GM23338 (cell line): ENCODE data around the gene USP24. TPM values are rescaled to one million over a fixed set of nuclear protein-coding genes. Genes with fewer than 3 reads are reported as not detected.
A peak's percentile ranks its signal among the peaks of the same experiment; 100 is the strongest.

ENCODE experiments used
- ATAC-seq: fragments of 200-7000 bp; cut with Tn5 transposase; 3 replicates; pipeline ENCODE4 v1.9.1; 2020
- DNase-seq: peaks from one replicate; pipeline ENCODE4 v3.0.0-alpha.2; 2015; ENCODE audit warnings: low spot score
- H2AFZ ChIP-seq: fragments of 200-600 bp; sonication (generic); 2 replicates; pipeline ENCODE4 v1.8.0; 2016; ENCODE audit warnings: antibody characterized with exemption, mild to moderate bottlenecking, moderate library complexity
- H3F3A ChIP-seq: fragments of 200-600 bp; sonication (generic); replicated peaks from 2 replicates; pipeline ENCODE4 v1.8.0; 2017; ENCODE audit warnings: antibody characterized with exemption, mixed run types, low read depth
- H3K27ac ChIP-seq: fragments of 200-600 bp; sonication (generic); 2 replicates; pipeline ENCODE4 v1.6.1; 2016; ENCODE audit warnings: low read depth
- H3K27me3 ChIP-seq: fragments of 200-600 bp; sonication (generic); 2 replicates; pipeline ENCODE4 v1.8.0; 2016; ENCODE audit warnings: mild to moderate bottlenecking, mixed run types, moderate library complexity; ENCODE audit not compliant: insufficient read depth
- H3K36me3 ChIP-seq: fragments of 200-600 bp; sonication (generic); 2 replicates; pipeline ENCODE4 v1.8.0; 2016; ENCODE audit warnings: mild to moderate bottlenecking; ENCODE audit not compliant: insufficient read depth
- H3K4me1 ChIP-seq: fragments of 200-600 bp; sonication (generic); 2 replicates; pipeline ENCODE4 v1.8.0; 2016; ENCODE audit warnings: mild to moderate bottlenecking, moderate library complexity; ENCODE audit not compliant: insufficient read depth
- H3K4me2 ChIP-seq: fragments of 200-600 bp; sonication (generic); 2 replicates; pipeline ENCODE4 v1.7.1; 2017; ENCODE audit warnings: mixed run types
- H3K4me3 ChIP-seq: fragments of 200-600 bp; sonication (generic); 2 replicates; pipeline ENCODE4 v1.6.1; 2016; ENCODE audit warnings: mixed run types
- H3K79me2 ChIP-seq: fragments of 200-600 bp; sonication (generic); replicated peaks from 2 replicates; pipeline ENCODE4 v1.8.0; 2017; ENCODE audit warnings: mild to moderate bottlenecking; ENCODE audit not compliant: insufficient read depth
- H3K9me2 ChIP-seq: fragments of 200-600 bp; sonication (generic); 2 replicates; pipeline ENCODE4 v1.8.0; 2017; ENCODE audit not compliant: insufficient read depth
- H4K20me1 ChIP-seq: fragments of 200-600 bp; sonication (generic); replicated peaks from 2 replicates; pipeline ENCODE4 v1.8.0; 2017; ENCODE audit warnings: mild to moderate bottlenecking; ENCODE audit not compliant: insufficient read depth
- H3K27ac Mint-ChIP-seq: 2 replicates; pipeline ENCODE4 v1.8.0; 2020; ENCODE audit warnings: inconsistent platforms, mild to moderate bottlenecking, moderate library complexity, mixed read lengths
- H3K27me3 Mint-ChIP-seq: 3 replicates; pipeline ENCODE4 v1.8.0; 2022; ENCODE audit warnings: low read depth, mild to moderate bottlenecking, moderate library complexity, mixed read lengths, inconsistent platforms; ENCODE audit not compliant: insufficient read depth, poor library complexity
- H3K36me3 Mint-ChIP-seq: 3 replicates; pipeline ENCODE4 v1.8.0; 2021; ENCODE audit warnings: low read depth, mild to moderate bottlenecking, inconsistent platforms, moderate library complexity, mixed read lengths
- H3K4me1 Mint-ChIP-seq: 3 replicates; pipeline ENCODE4 v1.8.0; 2020; ENCODE audit warnings: mild to moderate bottlenecking, inconsistent platforms, mixed read lengths
- H3K4me3 Mint-ChIP-seq: 3 replicates; pipeline ENCODE4 v1.8.0; 2021; ENCODE audit warnings: moderate library complexity, mild to moderate bottlenecking, inconsistent platforms, mixed read lengths
- H3K9me3 Mint-ChIP-seq: 3 replicates; pipeline ENCODE4 v1.8.0; 2020; ENCODE audit warnings: moderate library complexity, mild to moderate bottlenecking, inconsistent platforms, mixed read lengths
- CREB1 ChIP-seq: fragments of 250-450 bp; sonication (Bioruptor Pico); IDR thresholded peaks from 2 replicates; pipeline ENCODE4 v1.5.0; 2020; ENCODE audit warnings: low read depth, mild to moderate bottlenecking, moderate library complexity
- CTCF ChIP-seq, 2 experiments: fragments of 200-600 bp in 1 of 2; sonication (generic) in 1 of 2; conservative IDR thresholded peaks; 2 replicates each; pipeline versions ENCODE4 v1.5.1 to v1.6.1; 2016 to 2017; ENCODE audit warnings: antibody characterized with exemption in 2 of 2, low read depth in 2 of 2, mild to moderate bottlenecking in 2 of 2, moderate library complexity in 1 of 2
- EZH2 ChIP-seq: fragments of 200-600 bp; sonication (generic); IDR thresholded peaks from one replicate; pipeline ENCODE4 v1.8.0; 2017; ENCODE audit warnings: antibody characterized with exemption, mild to moderate bottlenecking, low read depth; ENCODE audit not compliant: unreplicated experiment
- NANOG ChIP-seq: IDR thresholded peaks from 2 replicates; pipeline ENCODE4 v1.6.1; 2016; ENCODE audit warnings: antibody characterized with exemption, borderline replicate concordance
- REST ChIP-seq: IDR thresholded peaks from one replicate; pipeline ENCODE4 v1.6.1; 2018; ENCODE audit warnings: antibody characterized with exemption; ENCODE audit not compliant: unreplicated experiment
- ZNF114 ChIP-seq: fragments of 250-450 bp; sonication (Bioruptor Pico); IDR thresholded peaks from 2 replicates; pipeline ENCODE4 v1.5.0; 2020; ENCODE audit warnings: mild to moderate bottlenecking, moderate library complexity
- ZNF331 ChIP-seq: fragments of 250-450 bp; sonication (Bioruptor Pico); IDR thresholded peaks from 2 replicates; pipeline ENCODE4 v1.5.0; 2020; ENCODE audit warnings: low read depth, mild to moderate bottlenecking, moderate library complexity
- polyA plus RNA-seq: library from polyadenylated mRNA; unstranded; fragments of >200 nt; fragmentation: Nextera tagmentation; extraction: Ambion mirVana; gene quantifications from 2 replicates; pipeline ENCODE4 v1.2.1, GENCODE V29; 2016
- total RNA-seq: library from RNA; depleted of rRNA; stranded (reverse); fragments of >200 nt; shearing (Covaris generic); gene quantifications from 2 replicates; pipeline ENCODE4 v1.2.3, GENCODE V29; 2014

USP24 gene
- total and polyA plus RNA-seq, 2 experiments from 2014 or later = 12.1 to 32.6 TPM

GRCh38 chr1:55171694-55172093, 43.5 kb downstream of the USP24 start (continued):
- TF ChIP-seq CTCF (conservative IDR thresholded peaks at IDR 0.05; ENCODE audit: low read depth in 2 of 2) (no peak), EZH2 (no peak)

- Histone ChIP-seq H3K4me3 (no peak overlapping the region), H3K27ac (0 out of 2 replicates have a peak overlapping the region, but pooled peaks have one; percentile 35), H3K27me3 (no peaks in the 10 kb centered on the region), H2AFZ (no peak overlapping the region), H3K4me1 (peaks cover 19% of the 10 kb centered on the region), H4K20me1 (no peaks in the 10 kb centered on the region), H3K79me2 (no peaks in the 10 kb centered on the region), H3K36me3 (no peaks in the 10 kb centered on the region; the same call in 1 of the 2 replicates), H3F3A (no peaks in the 10 kb centered on the region), H3K9me2 (no peaks in the 10 kb centered on the region), H3K4me2 (no peak overlapping the region)
- H3K27ac Mint-ChIP-seq = no peak overlapping the region
- H3K36me3 Mint-ChIP-seq = peaks cover 17% of the 10 kb centered on the region
- H3K4me1 Mint-ChIP-seq = peaks cover 40% of the 10 kb centered on the region
- H3K4me3 Mint-ChIP-seq = no peak overlapping the region
- H3K27me3 Mint-ChIP-seq = peaks cover 4% of the 10 kb centered on the region
- H3K9me3 Mint-ChIP-seq = no peaks in the 10 kb centered on the region
- DNase-seq (no peak), ATAC-seq (no peak)
- TF ChIP-seq CTCF (conservative IDR thresholded peaks at IDR 0.05; ENCODE audit: low read depth in 2 of 2) = no peak
- no peak for TF ChIP-seq CREB1 (CRISPR knock-in tag)
- TF ChIP-seq EZH2 = no peak
- TF ChIP-seq ZNF114 = no peak
- no peak for TF ChIP-seq REST
- TF ChIP-seq ZNF331 (CRISPR knock-in tag) = no peak
- TF ChIP-seq NANOG = no peak
These were observed 44.7 kb downstream of the USP24 start for GRCh38 chr1:55170426-55170825.
